ENCODE measurements around the gene CLMP. TPM values are rescaled to one million over a fixed set of nuclear protein-coding genes. Genes with fewer than 3 reads are reported as not detected.

The CLMP gene, protein sequence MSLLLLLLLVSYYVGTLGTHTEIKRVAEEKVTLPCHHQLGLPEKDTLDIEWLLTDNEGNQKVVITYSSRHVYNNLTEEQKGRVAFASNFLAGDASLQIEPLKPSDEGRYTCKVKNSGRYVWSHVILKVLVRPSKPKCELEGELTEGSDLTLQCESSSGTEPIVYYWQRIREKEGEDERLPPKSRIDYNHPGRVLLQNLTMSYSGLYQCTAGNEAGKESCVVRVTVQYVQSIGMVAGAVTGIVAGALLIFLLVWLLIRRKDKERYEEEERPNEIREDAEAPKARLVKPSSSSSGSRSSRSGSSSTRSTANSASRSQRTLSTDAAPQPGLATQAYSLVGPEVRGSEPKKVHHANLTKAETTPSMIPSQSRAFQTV
- 28.2 and 34.1 TPM in 2 replicates for total RNA-seq

DNA sequence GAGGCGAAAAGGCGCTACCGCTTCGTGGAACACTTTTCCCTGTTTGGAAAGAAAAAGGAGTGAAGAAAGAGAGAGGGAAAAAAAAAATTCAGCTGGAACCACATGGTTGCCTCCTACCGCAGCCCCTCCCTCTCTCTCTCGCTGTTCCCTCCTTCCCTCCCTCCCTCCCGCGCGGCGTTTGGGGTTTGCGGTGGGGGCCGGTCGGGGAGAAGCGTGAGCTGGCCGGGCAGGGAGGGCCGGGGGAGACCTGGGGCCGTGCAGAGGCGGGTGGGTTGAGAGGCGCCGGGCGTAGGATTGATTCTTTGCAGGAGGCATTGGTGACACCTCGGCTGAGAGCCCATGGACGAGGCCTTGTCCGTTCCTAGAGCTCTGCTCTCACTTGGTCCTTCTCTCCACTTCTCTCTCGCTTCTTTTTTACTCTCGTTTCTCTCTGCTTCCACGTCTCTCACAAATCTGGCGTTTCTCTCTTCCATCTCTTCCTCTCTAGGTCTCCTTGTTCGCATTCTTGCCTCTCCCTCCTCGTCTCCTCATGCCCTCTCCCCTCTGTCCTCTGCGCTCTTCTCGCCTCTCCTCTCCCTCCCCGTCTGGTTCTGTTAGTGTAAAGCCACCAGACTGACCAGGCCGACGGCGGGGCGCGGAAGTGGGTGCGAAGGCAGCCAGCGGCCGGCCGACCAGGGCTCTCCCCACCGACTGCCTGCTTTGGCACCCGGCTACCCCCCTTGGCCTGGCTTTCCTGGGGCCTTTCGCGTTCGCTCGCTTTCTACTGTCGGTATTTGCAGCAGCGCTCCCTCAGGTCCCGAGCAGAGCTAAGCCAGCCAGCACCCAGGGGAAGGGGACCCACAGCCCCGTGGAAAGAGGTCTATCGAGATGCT lies at the start of gene CLMP:
CLMP (minus strand) TSS at position 61 of the 872 bp plus-strand sequence. CDS start 308 bp downstream, outside the sequence.

DNA sequence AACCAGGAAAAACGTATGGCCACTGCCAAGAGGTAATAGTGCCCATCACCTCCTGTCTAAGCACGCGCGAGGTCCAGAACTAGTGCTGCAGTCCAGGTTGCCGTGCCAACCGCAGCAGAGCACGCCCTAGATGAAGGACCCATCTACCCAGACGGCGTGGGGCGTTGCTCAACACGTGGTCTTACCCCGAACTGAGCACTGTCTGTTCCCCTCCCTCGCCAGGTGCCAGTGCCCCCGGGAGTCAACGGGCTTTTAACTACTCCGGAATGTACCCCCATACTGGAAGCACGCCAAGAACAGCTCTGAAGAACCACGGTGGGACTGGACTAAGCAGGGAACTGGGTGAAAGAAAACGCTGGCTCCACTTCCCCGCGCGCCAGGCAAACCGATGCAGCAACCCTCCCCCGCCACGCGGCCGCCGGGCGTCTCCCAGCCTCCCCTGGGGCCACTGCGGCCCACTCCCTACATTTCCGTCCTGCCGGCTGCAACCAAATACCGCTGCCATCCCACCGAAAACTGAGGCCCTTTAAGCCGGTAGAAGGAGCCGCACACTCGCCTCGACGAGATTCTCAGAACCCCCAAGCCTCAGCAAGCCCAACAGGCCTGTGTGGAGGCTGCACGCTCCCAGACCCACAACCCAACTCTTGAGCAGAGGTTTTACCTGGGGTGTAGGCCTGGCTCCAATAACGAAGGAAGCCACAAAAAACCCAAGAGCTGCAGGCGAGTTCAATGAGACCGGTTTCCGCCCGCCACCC lies 133.5 kb downstream of the CLMP start, which contains the start of gene HSPA8:
HSPA8 (minus strand) TSS at position 734 of the 755 bp plus-strand sequence. CDS start 812 bp downstream, outside the sequence.

Other genes with a start within 250 kb of the CLMP start
- gene BSX, start 213.4 kb downstream of the CLMP start, total RNA-seq: not detected in 2 replicates
- 1,324 and 1,325 TPM in 2 replicates for gene HSPA8, start 133.1 kb downstream of the CLMP start, total RNA-seq
- under 0.01 and 0.96 TPM in 2 replicates for gene GRAMD1B, start 235.0 kb upstream of the CLMP start, total RNA-seq

Data from tracheal epithelial cell (primary cell).